CD4-positive, alpha-beta T cell treated with Interleukin-4 for 1 hour (primary cell): ENCODE measurements around the gene PRCP.
"Not testable (repeated sequence)": the region's sequence is repeated elsewhere in the genome, so short reads cannot be mapped to it uniquely, and the experiment has no call there.

ENCODE experiments used
- DNase-seq, 2 donors: peaks; one replicate each; pipeline ENCODE4 v3.0.0-alpha.2; 2020 to 2022

The PRCP gene

GRCh38 chr11:82869657-82870056 is 30.6 kb downstream of the PRCP start:
- no peak for DNase-seq

- DNase-seq, result peak; percentile 70 to 82
Observed at GRCh38 chr11:82867495-82868082, 32.6 kb downstream of the PRCP start.

GRCh38 chr11:82865841-82866240 is 34.4 kb downstream of the PRCP start:
- no peak for DNase-seq

- peak; percentile 22 to 51 for DNase-seq
Observed at GRCh38 chr11:82864268-82864667, 36.0 kb downstream of the PRCP start.

GRCh38 chr11:82863209-82863608 is 37.0 kb downstream of the PRCP start:
- DNase-seq, result no peak

GRCh38 chr11:82862379-82862778 is 37.9 kb downstream of the PRCP start:
- no peak for DNase-seq

GRCh38 chr11:82859750-82860149 is 40.5 kb downstream of the PRCP start:
- DNase-seq, result no peak

GRCh38 chr11:82858556-82859091 is 41.6 kb downstream of the PRCP start:
- DNase-seq, result no peak

GRCh38 chr11:82858133-82858532 is 42.1 kb downstream of the PRCP start:
- DNase-seq, result no peak

- no peak for DNase-seq
Observed at GRCh38 chr11:82857145-82857544, 43.1 kb downstream of the PRCP start.

- no peak for DNase-seq
Observed at GRCh38 chr11:82855616-82856015, 44.6 kb downstream of the PRCP start.

GRCh38 chr11:82854916-82855315 is 45.3 kb downstream of the PRCP start:
- DNase-seq, result not testable (repeated sequence)

- no peak for DNase-seq
Observed at GRCh38 chr11:82854242-82854641, 46.0 kb downstream of the PRCP start.

GRCh38 chr11:82848829-82849228 is 51.4 kb downstream of the PRCP start:
- no peak for DNase-seq

- no peak for DNase-seq
Observed at GRCh38 chr11:82845356-82846353, 54.6 kb downstream of the PRCP start.

GRCh38 chr11:82843057-82843795 is 57.0 kb downstream of the PRCP start:
- DNase-seq, result no peak

- no peak for DNase-seq
Observed at GRCh38 chr11:82842019-82842418, 58.2 kb downstream of the PRCP start.

GRCh38 chr11:82837650-82838049 is 62.6 kb downstream of the PRCP start:
- DNase-seq, result no peak

GRCh38 chr11:82832983-82833382 is 67.2 kb downstream of the PRCP start:
- no peak for DNase-seq

- DNase-seq, result no peak
Observed at GRCh38 chr11:82831364-82831763, 68.9 kb downstream of the PRCP start.

GRCh38 chr11:82830746-82831145 is 69.5 kb downstream of the PRCP start:
- DNase-seq, result no peak

GRCh38 chr11:82829101-82829500 is 71.1 kb downstream of the PRCP start:
- no peak for DNase-seq

- no peak for DNase-seq
Observed at GRCh38 chr11:82828472-82828871, 71.8 kb downstream of the PRCP start.
